ENCODE measurements around the gene MBIP.
"Not testable (repeated sequence)": the region's sequence is repeated elsewhere in the genome, so short reads cannot be mapped to it uniquely, and the experiment has no call there.

MBIP gene

DNA sequence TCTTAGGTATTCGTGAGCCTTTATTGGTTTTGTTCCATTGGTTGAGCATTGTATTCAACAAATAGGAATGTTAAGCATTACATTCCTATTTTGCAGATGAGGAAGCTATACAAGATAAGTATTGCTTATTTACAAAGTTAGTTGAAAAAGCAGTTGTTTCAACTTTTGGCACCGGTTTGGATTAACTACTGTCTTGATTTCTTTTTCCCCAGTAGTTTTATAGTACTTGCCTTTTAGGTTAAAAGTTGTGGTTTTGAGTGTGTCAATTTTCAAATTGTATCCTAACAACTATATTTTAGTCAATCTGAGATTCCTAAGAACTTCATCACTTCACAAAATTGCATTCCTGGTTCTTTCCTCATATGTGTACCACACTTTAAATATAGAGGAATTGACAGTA is 23.8 kb upstream of the MBIP start (continued):
- TF ChIP-seq ZNF211 (tag by site-specific recombination; IDR thresholded peaks at IDR 0.05; ENCODE audit: low read depth) (no peak), ZNF473 (tag by site-specific recombination; IDR thresholded peaks at IDR 0.05) (no peak), ZNF16 (tag by site-specific recombination; IDR thresholded peaks at IDR 0.05; ENCODE audit: low read depth) (no peak), ZNF558 (tag by site-specific recombination; IDR thresholded peaks at IDR 0.05) (no peak), ZNF169 (tag by site-specific recombination; IDR thresholded peaks at IDR 0.05) (no peak), KLF8 (tag by site-specific recombination; IDR thresholded peaks at IDR 0.05) (no peak), ZNF302 (tag by site-specific recombination; IDR thresholded peaks at IDR 0.05; ENCODE audit: low read depth) (no peak)
- TF ChIP-seq, protein P1, sequence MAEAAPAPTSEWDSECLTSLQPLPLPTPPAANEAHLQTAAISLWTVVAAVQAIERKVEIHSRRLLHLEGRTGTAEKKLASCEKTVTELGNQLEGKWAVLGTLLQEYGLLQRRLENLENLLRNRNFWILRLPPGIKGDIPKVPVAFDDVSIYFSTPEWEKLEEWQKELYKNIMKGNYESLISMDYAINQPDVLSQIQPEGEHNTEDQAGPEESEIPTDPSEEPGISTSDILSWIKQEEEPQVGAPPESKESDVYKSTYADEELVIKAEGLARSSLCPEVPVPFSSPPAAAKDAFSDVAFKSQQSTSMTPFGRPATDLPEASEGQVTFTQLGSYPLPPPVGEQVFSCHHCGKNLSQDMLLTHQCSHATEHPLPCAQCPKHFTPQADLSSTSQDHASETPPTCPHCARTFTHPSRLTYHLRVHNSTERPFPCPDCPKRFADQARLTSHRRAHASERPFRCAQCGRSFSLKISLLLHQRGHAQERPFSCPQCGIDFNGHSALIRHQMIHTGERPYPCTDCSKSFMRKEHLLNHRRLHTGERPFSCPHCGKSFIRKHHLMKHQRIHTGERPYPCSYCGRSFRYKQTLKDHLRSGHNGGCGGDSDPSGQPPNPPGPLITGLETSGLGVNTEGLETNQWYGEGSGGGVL (tag by site-specific recombination; IDR thresholded peaks at IDR 0.05): no peak
- TF ChIP-seq, protein P2, sequence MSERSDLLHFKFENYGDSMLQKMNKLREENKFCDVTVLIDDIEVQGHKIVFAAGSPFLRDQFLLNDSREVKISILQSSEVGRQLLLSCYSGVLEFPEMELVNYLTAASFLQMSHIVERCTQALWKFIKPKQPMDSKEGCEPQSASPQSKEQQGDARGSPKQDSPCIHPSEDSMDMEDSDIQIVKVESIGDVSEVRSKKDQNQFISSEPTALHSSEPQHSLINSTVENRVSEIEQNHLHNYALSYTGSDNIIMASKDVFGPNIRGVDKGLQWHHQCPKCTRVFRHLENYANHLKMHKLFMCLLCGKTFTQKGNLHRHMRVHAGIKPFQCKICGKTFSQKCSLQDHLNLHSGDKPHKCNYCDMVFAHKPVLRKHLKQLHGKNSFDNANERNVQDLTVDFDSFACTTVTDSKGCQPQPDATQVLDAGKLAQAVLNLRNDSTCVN (tag by site-specific recombination; optimal IDR thresholded peaks at IDR 0.05): no peak

DNA sequence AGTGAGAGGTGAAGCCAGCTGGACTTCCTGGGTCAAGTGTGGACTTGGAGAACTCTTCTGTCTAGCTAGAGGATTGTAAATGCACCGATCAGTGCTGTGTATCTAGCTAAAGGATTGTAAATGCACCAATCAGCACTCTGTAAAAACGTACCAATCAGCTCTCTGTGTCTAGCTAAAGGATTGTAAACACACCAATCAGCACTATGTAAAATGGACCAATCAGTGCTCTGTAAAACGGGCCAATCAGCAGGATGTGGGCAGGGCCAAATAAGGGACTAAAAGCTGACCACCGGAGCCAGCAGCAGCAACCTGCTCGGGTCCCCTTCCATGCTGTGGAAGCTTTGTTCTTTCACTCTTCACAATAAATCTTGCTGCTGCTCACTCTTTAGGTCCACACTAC is 21.4 kb upstream of the MBIP start:
- CTCF ChIA-PET; H3K36me3 ChIP-seq (ENCODE audit: control insufficient read depth in 2 of 2, insufficient read depth in 1 of 2, low read length in 2 of 2); H3K4me3 ChIP-seq (ENCODE audit: low read depth, low read length); H3K9me3 ChIP-seq (ENCODE audit: control insufficient read depth, insufficient read depth, low read depth, low read length); H3K4me1 ChIP-seq (ENCODE audit: control insufficient read depth, insufficient read depth, low read length); H3K27ac ChIP-seq (ENCODE audit: extremely low read depth, low read depth, low read length); POLR2A ChIA-PET: not testable (repeated sequence)

DNA sequence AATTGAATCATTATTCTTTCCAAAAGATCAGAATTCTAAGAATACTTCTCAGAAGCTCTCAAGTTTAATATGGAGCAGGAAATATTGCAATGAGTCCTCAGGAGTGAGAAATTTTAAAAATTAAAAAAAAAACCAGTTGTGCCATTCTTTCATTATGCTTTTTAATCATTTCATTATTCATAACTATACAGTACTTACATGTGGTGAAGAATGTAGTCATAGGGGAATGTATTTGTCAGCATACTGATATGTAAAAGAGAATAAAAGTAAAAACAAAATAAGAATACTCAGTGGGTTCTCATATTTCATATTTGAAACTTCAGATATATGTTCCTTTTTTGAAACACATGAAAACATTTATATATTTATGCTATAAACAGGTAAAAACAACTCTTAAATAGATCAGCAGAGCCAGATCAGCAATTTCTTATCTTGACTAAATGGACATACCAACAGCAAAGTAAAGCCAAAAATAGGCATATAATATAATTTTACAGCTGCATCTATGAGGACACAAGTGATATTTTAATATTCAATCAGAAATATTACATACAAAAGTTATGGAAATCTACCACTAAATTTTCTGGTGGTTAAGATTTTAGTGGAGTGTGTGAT is 19.9 kb upstream of the MBIP start:
- no peaks in the 10 kb centered on the region for H3K36me3 ChIP-seq (ENCODE audit: control insufficient read depth in 2 of 2, insufficient read depth in 1 of 2, low read length in 2 of 2)
- no peak overlapping the region for H3K4me3 ChIP-seq (ENCODE audit: low read depth, low read length)
- H3K27ac ChIP-seq (ENCODE audit: extremely low read depth, low read depth, low read length): no peak overlapping the region
- no peaks in the 10 kb centered on the region for H3K4me1 ChIP-seq (ENCODE audit: control insufficient read depth, insufficient read depth, low read length)
- CTCF ChIA-PET: interaction anchor here (0.8 kb wide), 1 partner anchor 322 kb away, joined by 4 read pairs; no protein-coding TSS in a partner anchor
- TF ChIP-seq GLI4 (tag by site-specific recombination; IDR thresholded peaks at IDR 0.05) (no peak), YY2 (tag by site-specific recombination; IDR thresholded peaks at IDR 0.05) (no peak), ZNF843 (tag by site-specific recombination; IDR thresholded peaks at IDR 0.05) (no peak), KLF16 (tag by site-specific recombination; IDR thresholded peaks at IDR 0.05) (no peak), ZBTB20 (tag by site-specific recombination; IDR thresholded peaks at IDR 0.05) (no peak), GLIS2 (tag by site-specific recombination; IDR thresholded peaks at IDR 0.05) (no peak), ZNF785 (tag by site-specific recombination; IDR thresholded peaks at IDR 0.05) (no peak), ZNF596 (tag by site-specific recombination; IDR thresholded peaks at IDR 0.05) (no peak), ZNF214 (tag by site-specific recombination; IDR thresholded peaks at IDR 0.05; ENCODE audit: borderline replicate concordance) (no peak), ZNF621 (tag by site-specific recombination; IDR thresholded peaks at IDR 0.05) (no peak), ZNF521 (tag by site-specific recombination; IDR thresholded peaks at IDR 0.05) (no peak), KLF7 (tag by site-specific recombination; IDR thresholded peaks at IDR 0.05; ENCODE audit: borderline replicate concordance) (no peak), ZFHX2 (tag by site-specific recombination; conservative IDR thresholded peaks at IDR 0.05) (no peak)
- TF ChIP-seq, protein P3, sequence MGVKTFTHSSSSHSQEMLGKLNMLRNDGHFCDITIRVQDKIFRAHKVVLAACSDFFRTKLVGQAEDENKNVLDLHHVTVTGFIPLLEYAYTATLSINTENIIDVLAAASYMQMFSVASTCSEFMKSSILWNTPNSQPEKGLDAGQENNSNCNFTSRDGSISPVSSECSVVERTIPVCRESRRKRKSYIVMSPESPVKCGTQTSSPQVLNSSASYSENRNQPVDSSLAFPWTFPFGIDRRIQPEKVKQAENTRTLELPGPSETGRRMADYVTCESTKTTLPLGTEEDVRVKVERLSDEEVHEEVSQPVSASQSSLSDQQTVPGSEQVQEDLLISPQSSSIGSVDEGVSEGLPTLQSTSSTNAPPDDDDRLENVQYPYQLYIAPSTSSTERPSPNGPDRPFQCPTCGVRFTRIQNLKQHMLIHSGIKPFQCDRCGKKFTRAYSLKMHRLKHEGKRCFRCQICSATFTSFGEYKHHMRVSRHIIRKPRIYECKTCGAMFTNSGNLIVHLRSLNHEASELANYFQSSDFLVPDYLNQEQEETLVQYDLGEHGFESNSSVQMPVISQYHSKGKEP (tag by site-specific recombination; IDR thresholded peaks at IDR 0.05): no peak
- TF ChIP-seq, protein P4, sequence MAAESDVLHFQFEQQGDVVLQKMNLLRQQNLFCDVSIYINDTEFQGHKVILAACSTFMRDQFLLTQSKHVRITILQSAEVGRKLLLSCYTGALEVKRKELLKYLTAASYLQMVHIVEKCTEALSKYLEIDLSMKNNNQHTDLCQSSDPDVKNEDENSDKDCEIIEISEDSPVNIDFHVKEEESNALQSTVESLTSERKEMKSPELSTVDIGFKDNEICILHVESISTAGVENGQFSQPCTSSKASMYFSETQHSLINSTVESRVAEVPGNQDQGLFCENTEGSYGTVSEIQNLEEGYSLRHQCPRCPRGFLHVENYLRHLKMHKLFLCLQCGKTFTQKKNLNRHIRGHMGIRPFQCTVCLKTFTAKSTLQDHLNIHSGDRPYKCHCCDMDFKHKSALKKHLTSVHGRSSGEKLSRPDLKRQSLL (tag by site-specific recombination; IDR thresholded peaks at IDR 0.05): no peak
- TF ChIP-seq, protein P1 (tag by site-specific recombination; IDR thresholded peaks at IDR 0.05): no peak
- no peaks in the 10 kb centered on the region for H3K9me3 ChIP-seq (ENCODE audit: control insufficient read depth, insufficient read depth, low read depth, low read length)
- POLR2A ChIA-PET: no interaction called here
